Activated CD8-positive, alpha-beta memory T cell treated with anti-CD3 and anti-CD28 coated beads, Interleukin-2, amount 10 ng/mL, durations not matched to agents 7 days and 5 days (primary cell): ENCODE measurements around the gene CLCN1. TPM values are rescaled to one million over a fixed set of nuclear protein-coding genes. Genes with fewer than 3 reads are reported as not detected.
"Not testable (repeated sequence)": the region's sequence is repeated elsewhere in the genome, so short reads cannot be mapped to it uniquely, and the experiment has no call there.

Source experiments
- ATAC-seq: fragments of 150-1000 bp; cut with Tn5 transposase; one replicate; pipeline ENCODE4 v1.10.0; 2021; ENCODE audit warnings: moderate library complexity
- CTCF ChIA-PET: fragments of 350-600 bp; sonication (Branson Sonifier 250); formaldehyde crosslinking; loops from one replicate; lab custom pipeline; 2021; ENCODE audit warnings: antibody characterized with exemption; lab: Charles Lee
- DNase-seq: peaks from one replicate; pipeline ENCODE4 v3.0.0-alpha.2; 2020
- H3K27ac Mint-ChIP-seq: one replicate; pipeline ENCODE4 v1.8.0; 2021; ENCODE audit warnings: mild to moderate bottlenecking, mixed read lengths
- H3K27me3 Mint-ChIP-seq: one replicate; pipeline ENCODE4 v1.8.0; 2021; ENCODE audit warnings: mixed read lengths
- H3K36me3 Mint-ChIP-seq: one replicate; pipeline ENCODE4 v1.8.0; 2021; ENCODE audit warnings: mild to moderate bottlenecking, mixed read lengths
- H3K4me1 Mint-ChIP-seq: one replicate; pipeline ENCODE4 v1.8.0; 2021; ENCODE audit warnings: mixed read lengths
- H3K4me3 Mint-ChIP-seq: one replicate; pipeline ENCODE4 v1.8.0; 2021; ENCODE audit warnings: mild to moderate bottlenecking, moderate library complexity, mixed read lengths
- H3K9me3 Mint-ChIP-seq: one replicate; pipeline ENCODE4 v1.8.0; 2022; ENCODE audit warnings: low read depth, mixed read lengths
- total RNA-seq, 2 experiments: library from RNA; stranded (reverse); gene quantifications; one replicate each; pipeline ENCODE4 v1.2.3, GENCODE V29; 2021

CLCN1 gene
- total RNA-seq, 2 experiments from 2014 or later = 0.09 TPM

- ATAC-seq (no peak), DNase-seq (no peak)
- Mint-ChIP-seq H3K4me1 (peaks cover 45% of the 10 kb centered on the region), H3K36me3 (peaks cover 27% of the 10 kb centered on the region), H3K9me3 (no peaks in the 10 kb centered on the region), H3K27me3 (no peaks in the 10 kb centered on the region), H3K4me3 (no peak overlapping the region), H3K27ac (no peak overlapping the region)
- CTCF ChIA-PET = interaction anchor here (2.5 to 2.7 kb wide), 2 partner anchors 22 to 41 kb away, joined by 11 to 18 read pairs; partner anchors contain the start of gene GSTK1
These were observed 29.9 kb upstream of the CLCN1 start for GRCh38 chr7:143285806-143286521.

GRCh38 chr7:143286522-143286890, 29.4 kb upstream of the CLCN1 start:
- H3K27me3 Mint-ChIP-seq = no peaks in the 10 kb centered on the region
- DNase-seq (no peak), ATAC-seq (no peak)
- CTCF ChIA-PET = interaction anchor here (2.5 to 2.7 kb wide), 2 partner anchors 23 to 41 kb away, joined by 11 to 18 read pairs; partner anchors contain the start of gene GSTK1
- peaks cover 32% of the 10 kb centered on the region for H3K36me3 Mint-ChIP-seq
- peaks cover 50% of the 10 kb centered on the region for H3K4me1 Mint-ChIP-seq
- no peaks in the 10 kb centered on the region for H3K9me3 Mint-ChIP-seq
- no peak overlapping the region for H3K4me3 Mint-ChIP-seq
- peak overlapping the region; percentile 87 for H3K27ac Mint-ChIP-seq

GRCh38 chr7:143287339-143287934, 28.5 kb upstream of the CLCN1 start:
- Mint-ChIP-seq H3K4me1 (peaks cover 52% of the 10 kb centered on the region), H3K27me3 (no peaks in the 10 kb centered on the region), H3K27ac (peak overlapping the region; percentile 87), H3K4me3 (peak overlapping the region; percentile 96), H3K9me3 (no peaks in the 10 kb centered on the region), H3K36me3 (peaks cover 39% of the 10 kb centered on the region)
- CTCF ChIA-PET = interaction anchor here (0.9 to 2.7 kb wide), 16 partner anchors 9 to 93 kb away, joined by 3 to 18 read pairs (median 5); partner anchors contain the start of gene GSTK1
- DNase-seq = no peak
- no peak for ATAC-seq

GRCh38 chr7:143287935-143288826, 27.7 kb upstream of the CLCN1 start, which contains the start of gene CASP2:
Gene CASP2 (plus strand): TSS chr7:143288351. CDS start chr7:143288456, 105 bp downstream.
- no peaks in the 10 kb centered on the region for H3K9me3 Mint-ChIP-seq
- H3K36me3 Mint-ChIP-seq = peaks cover 44% of the 10 kb centered on the region
- DNase-seq (peak; percentile 99), ATAC-seq (peak; percentile 95)
- peaks cover 54% of the 10 kb centered on the region for H3K4me1 Mint-ChIP-seq
- H3K27me3 Mint-ChIP-seq = no peaks in the 10 kb centered on the region
- H3K4me3 Mint-ChIP-seq = peak within 1 kb of the TSS; percentile 96
- H3K27ac Mint-ChIP-seq = peak within 1 kb of the TSS; percentile 93
- CTCF ChIA-PET = interaction anchor here (0.9 to 2.7 kb wide), 17 partner anchors 8 to 92 kb away, joined by 3 to 18 read pairs (median 5); partner anchors contain the start of gene GSTK1

- no peak for ATAC-seq
- peaks cover 55% of the 10 kb centered on the region for H3K4me1 Mint-ChIP-seq
- H3K9me3 Mint-ChIP-seq = no peaks in the 10 kb centered on the region
- CTCF ChIA-PET = interaction anchor here (0.9 to 2.5 kb wide), 10 partner anchors 10 to 91 kb away, joined by 4 to 11 read pairs (median 6); no protein-coding TSS in a partner anchor
- peak overlapping the region; percentile 96 for H3K4me3 Mint-ChIP-seq
- H3K27ac Mint-ChIP-seq = peak overlapping the region; percentile 93
- peaks cover 51% of the 10 kb centered on the region for H3K36me3 Mint-ChIP-seq
- DNase-seq = no peak
- H3K27me3 Mint-ChIP-seq = no peaks in the 10 kb centered on the region
These were observed 27.1 kb upstream of the CLCN1 start for GRCh38 chr7:143288836-143289235.

GRCh38 chr7:143289421-143289820, 26.5 kb upstream of the CLCN1 start:
- ATAC-seq (no peak), DNase-seq (no peak)
- Mint-ChIP-seq H3K9me3 (no peaks in the 10 kb centered on the region), H3K27me3 (no peaks in the 10 kb centered on the region), H3K27ac (peak overlapping the region; percentile 93), H3K36me3 (peaks cover 57% of the 10 kb centered on the region), H3K4me3 (peak overlapping the region; percentile 96), H3K4me1 (peaks cover 57% of the 10 kb centered on the region)
- CTCF ChIA-PET = interaction anchor here (0.7 to 9.3 kb wide), 5 partner anchors 11 to 91 kb away, joined by 4 to 93 read pairs (median 21); partner anchors contain the start of gene GSTK1

- Mint-ChIP-seq H3K27ac (peak overlapping the region; percentile 93), H3K4me3 (peak overlapping the region; percentile 96), H3K36me3 (peaks cover 60% of the 10 kb centered on the region), H3K4me1 (peaks cover 60% of the 10 kb centered on the region)
- not testable (repeated sequence) for DNase-seq, H3K9me3 Mint-ChIP-seq, ATAC-seq, H3K27me3 Mint-ChIP-seq
- CTCF ChIA-PET = interaction anchor here (0.7 to 9.3 kb wide), 6 partner anchors 10 to 91 kb away, joined by 4 to 93 read pairs (median 15); partner anchors contain the start of gene GSTK1
These were observed 26.0 kb upstream of the CLCN1 start for GRCh38 chr7:143289888-143290287.

GRCh38 chr7:143290293-143290692, 25.6 kb upstream of the CLCN1 start:
- no peaks in the 10 kb centered on the region for H3K27me3 Mint-ChIP-seq
- peak overlapping the region; percentile 96 for H3K4me3 Mint-ChIP-seq
- no peak for DNase-seq
- peaks cover 62% of the 10 kb centered on the region for H3K36me3 Mint-ChIP-seq
- CTCF ChIA-PET = interaction anchor here (0.7 to 9.3 kb wide), 7 partner anchors 10 to 90 kb away, joined by 3 to 93 read pairs (median 9); partner anchors contain the start of gene GSTK1
- peak overlapping the region; percentile 93 for H3K27ac Mint-ChIP-seq
- ATAC-seq = no peak
- peaks cover 64% of the 10 kb centered on the region for H3K4me1 Mint-ChIP-seq
- H3K9me3 Mint-ChIP-seq = no peaks in the 10 kb centered on the region

- Mint-ChIP-seq H3K4me1 (peaks cover 69% of the 10 kb centered on the region), H3K9me3 (no peaks in the 10 kb centered on the region), H3K27ac (no peak overlapping the region), H3K36me3 (peaks cover 75% of the 10 kb centered on the region), H3K4me3 (no peak overlapping the region), H3K27me3 (no peaks in the 10 kb centered on the region)
- CTCF ChIA-PET = interaction anchor here (1.2 to 9.3 kb wide), 4 partner anchors 15 to 86 kb away, joined by 3 to 93 read pairs (median 8); no protein-coding TSS in a partner anchor
- DNase-seq (no peak), ATAC-seq (no peak)
These were observed 23.0 kb upstream of the CLCN1 start for GRCh38 chr7:143292876-143293275.

- ATAC-seq = no peak
- CTCF ChIA-PET = interaction anchor here (0.7 to 9.3 kb wide), 7 partner anchors 8 to 113 kb away, joined by 3 to 93 read pairs (median 3); partner anchors contain the start of genes CASP2 and EPHA1
These were observed 20.0 kb upstream of the CLCN1 start for GRCh38 chr7:143295870-143296269.

GRCh38 chr7:143296686-143297085, 19.2 kb upstream of the CLCN1 start:
- H3K36me3 Mint-ChIP-seq = peaks cover 81% of the 10 kb centered on the region
- H3K4me3 Mint-ChIP-seq = no peak overlapping the region
- H3K9me3 Mint-ChIP-seq = no peaks in the 10 kb centered on the region
- H3K4me1 Mint-ChIP-seq = peaks cover 62% of the 10 kb centered on the region
- DNase-seq = no peak
- ATAC-seq = no peak
- CTCF ChIA-PET = interaction anchor here (1.2 to 9.3 kb wide), 5 partner anchors 11 to 112 kb away, joined by 3 to 93 read pairs (median 3); partner anchors contain the start of gene EPHA1
- peak overlapping the region; percentile 47 for H3K27ac Mint-ChIP-seq
- H3K27me3 Mint-ChIP-seq = no peaks in the 10 kb centered on the region

More at GRCh38 chr7:143295870-143296269, 20.0 kb upstream of the CLCN1 start:
- no peaks in the 10 kb centered on the region for H3K9me3 Mint-ChIP-seq
- H3K4me1 Mint-ChIP-seq = peaks cover 69% of the 10 kb centered on the region
- DNase-seq = no peak
- H3K4me3 Mint-ChIP-seq = no peak overlapping the region
- H3K36me3 Mint-ChIP-seq = peaks cover 81% of the 10 kb centered on the region
- H3K27me3 Mint-ChIP-seq = no peaks in the 10 kb centered on the region
- H3K27ac Mint-ChIP-seq = peak overlapping the region; percentile 47

GRCh38 chr7:143299346-143299745, 16.6 kb upstream of the CLCN1 start:
- Mint-ChIP-seq H3K27me3 (no peaks in the 10 kb centered on the region), H3K9me3 (no peaks in the 10 kb centered on the region), H3K4me1 (peaks cover 44% of the 10 kb centered on the region), H3K4me3 (no peak overlapping the region), H3K27ac (peak overlapping the region; percentile 18), H3K36me3 (peaks cover 80% of the 10 kb centered on the region)
- CTCF ChIA-PET = interaction anchor here (0.6 to 8.1 kb wide), 26 partner anchors 9 to 118 kb away, joined by 3 to 88 read pairs (median 4); partner anchors contain the start of genes CASP2, CLCN1, EPHA1 and GSTK1
- no peak for ATAC-seq
- DNase-seq = no peak
